A549 (cell line): ENCODE measurements around the gene DLG4. TPM values are rescaled to one million over a fixed set of nuclear protein-coding genes. Genes with fewer than 3 reads are reported as not detected.

Experiments used
- ATAC-seq, 2 experiments: fragments of 200-7000 bp in 1 of 2; fragments of >200 bp in 1 of 2; cut with Nextera tagmentation in 1 of 2; cut with Tn5 transposase in 1 of 2; 3 replicates each; pipeline versions ENCODE4 v1.8.0 to v1.9.1; 2018 to 2020; ENCODE audit warnings: mild to moderate bottlenecking in 1 of 2, moderate library complexity in 1 of 2
- CTCF ChIA-PET: fragments of 300-600 bp; sonication (Branson Sonifier 250); formaldehyde crosslinking; extraction: SDS; loops from one replicate; lab custom pipeline; 2021; ENCODE audit warnings: antibody characterized with exemption, inconsistent platforms; lab: Yijun Ruan, JAX
- POLR2A ChIA-PET: fragments of 350-600 bp; formaldehyde crosslinking; extraction: SDS; loops from one replicate; lab custom pipeline; 2021; ENCODE audit warnings: antibody characterized with exemption, inconsistent platforms; lab: Yijun Ruan, JAX
- DNase-seq, 2 experiments: peaks; one replicate each; pipeline versions ENCODE4 v3.0.0 to v3.0.0-alpha.2; 2011 to 2016; ENCODE audit warnings: low read depth in 1 of 2, low spot score in 1 of 2
- FAIRE-seq: peaks from 2 replicates; lab custom pipeline; 2011; peaks lifted over from hg19 to GRCh38; lab: Jason Lieb, UNC
- H3K27ac ChIP-seq, 2 experiments: fragments of >200 bp; sonication (Bioruptor Twin); formaldehyde crosslinking; 3 replicates each; pipeline ENCODE4 v1.5.1; 2016 to 2017
- H3K4me1 ChIP-seq: fragments of >200 bp; sonication (Bioruptor Twin); formaldehyde crosslinking; 3 replicates; pipeline ENCODE4 v1.6.1; 2016
- H3K4me2 ChIP-seq: fragments of >200 bp; sonication (Bioruptor Twin); formaldehyde crosslinking; 3 replicates; pipeline ENCODE4 v1.6.1; 2016
- H3K4me3 ChIP-seq: fragments of >200 bp; sonication (Bioruptor Twin); formaldehyde crosslinking; 3 replicates; pipeline ENCODE4 v1.5.1; 2016
- H3K9me3 ChIP-seq: fragments of >200 bp; sonication (Bioruptor Twin); formaldehyde crosslinking; 3 replicates; pipeline ENCODE4 v1.6.1; 2016
- CTCF ChIP-seq: fragments of >200 bp; sonication (Bioruptor Twin); formaldehyde crosslinking; IDR thresholded peaks from 3 replicates; pipeline ENCODE4 v1.5.1; 2016
- EHMT2 ChIP-seq: fragments of 200-600 bp; sonication (generic); IDR thresholded peaks from 2 replicates; pipeline ENCODE4 v1.6.1; 2016; ENCODE audit warnings: antibody characterized with exemption, low read depth, mild to moderate bottlenecking, moderate library complexity
- ELK1 ChIP-seq: fragments of 150-350 bp; IDR thresholded peaks from 2 replicates; pipeline ENCODE4 v1.6.1; 2014; ENCODE audit warnings: low read depth, mild to moderate bottlenecking, low read length
- EP300 ChIP-seq, 2 experiments: fragments of >200 bp; sonication (Bioruptor Twin); formaldehyde crosslinking; IDR thresholded peaks; 2 replicates in 1 of 2; 3 replicates in 1 of 2; pipeline ENCODE4 v1.6.1; 2016 to 2017
- ESRRA ChIP-seq: fragments of 150-350 bp; IDR thresholded peaks from 2 replicates; pipeline ENCODE4 v1.6.1; 2014; ENCODE audit warnings: mild to moderate bottlenecking, low read length, borderline replicate concordance
- FOSB ChIP-seq: fragments of 250-450 bp; sonication (Bioruptor Pico); IDR thresholded peaks from 2 replicates; pipeline ENCODE4 v1.5.0; 2020; ENCODE audit warnings: mild to moderate bottlenecking, moderate library complexity
- FOSL2 ChIP-seq, 2 experiments: fragments of 450-650 bp in 1 of 2; fragments of >200 bp in 1 of 2; sonication (Bioruptor Twin) in 1 of 2; formaldehyde crosslinking; IDR thresholded peaks; 2 replicates each; pipeline versions ENCODE4 v1.5.0 to v1.6.1; 2016 to 2020; ENCODE audit warnings: mild to moderate bottlenecking in 1 of 2, moderate library complexity in 1 of 2
- FOXS1 ChIP-seq: fragments of 250-450 bp; sonication (Bioruptor Pico); IDR thresholded peaks from 2 replicates; pipeline ENCODE4 v1.5.0; 2020; ENCODE audit warnings: mild to moderate bottlenecking, moderate library complexity
- GATA3 ChIP-seq: IDR thresholded peaks from 2 replicates; pipeline ENCODE4 v1.6.1; 2012; ENCODE audit warnings: borderline replicate concordance
- HDAC2 ChIP-seq: fragments of 200-600 bp; sonication (generic); IDR thresholded peaks from 2 replicates; pipeline ENCODE4 v1.6.1; 2016
- HEYL ChIP-seq: fragments of 250-450 bp; sonication (Bioruptor Pico); IDR thresholded peaks from 2 replicates; pipeline ENCODE4 v1.8.0; 2021; ENCODE audit warnings: mild to moderate bottlenecking, moderate library complexity
- HOXB13 ChIP-seq: fragments of 250-450 bp; sonication (Bioruptor Pico); IDR thresholded peaks from 2 replicates; pipeline ENCODE4 v1.5.0; 2020; ENCODE audit warnings: low read depth, mild to moderate bottlenecking, moderate library complexity
- HOXB5 ChIP-seq: fragments of 250-450 bp; sonication (Bioruptor Pico); IDR thresholded peaks from 2 replicates; pipeline ENCODE4 v1.5.0; 2020; ENCODE audit warnings: mild to moderate bottlenecking, moderate library complexity
- KDM5A ChIP-seq: fragments of 200-600 bp; sonication (generic); IDR thresholded peaks from 2 replicates; pipeline ENCODE4 v1.6.1; 2016; ENCODE audit warnings: antibody characterized with exemption, mild to moderate bottlenecking
- MYC ChIP-seq: IDR thresholded peaks from 2 replicates; pipeline ENCODE4 v1.6.1; 2012; ENCODE audit warnings: mild to moderate bottlenecking, inconsistent platforms, low read length, improper control_type of control experiment, borderline replicate concordance
- RCOR1 ChIP-seq: fragments of 150-350 bp; IDR thresholded peaks from 2 replicates; pipeline ENCODE4 v1.6.1; 2014; ENCODE audit warnings: antibody characterized with exemption, low read length, low read depth
- RNF2 ChIP-seq: fragments of 200-600 bp; sonication (generic); IDR thresholded peaks from 2 replicates; pipeline ENCODE4 v1.6.1; 2016; ENCODE audit warnings: low read depth, mild to moderate bottlenecking, antibody characterized with exemption, moderate library complexity, borderline replicate concordance
- ZFP36 ChIP-seq: fragments of 450-650 bp; IDR thresholded peaks from 2 replicates; pipeline ENCODE4 v1.6.1; 2014; ENCODE audit warnings: borderline replicate concordance; ENCODE audit not compliant: partially characterized antibody
- WGBS: methylation state at CpG from one replicate; pipeline ENCODE4 v1.1.6; 2017; ENCODE audit errors: missing lambda C conversion rate; 5-methylcytosine and 5-hydroxymethylcytosine counted together
- polyA plus RNA-seq, 4 experiments: library from polyadenylated mRNA; depleted of rRNA in 3 of 4; stranded (reverse); fragments of >200 nt; fragmentation: RNase III in 1 of 4; extraction: RNeasy Plus Mini Kit Qiagen cat#74134 plus additional on column Dnase treatment in 1 of 4; gene quantifications; 2 replicates in 3 of 4; 3 replicates in 1 of 4; pipeline ENCODE4 v1.2.3, GENCODE V29; 2011 to 2017
- TF ChIP-seq, protein P1 (sequence below): IDR thresholded peaks from 2 replicates; pipeline ENCODE4 v1.6.1; 2012
- TF ChIP-seq, protein P2 (sequence below): fragments of >200 bp; sonication (Bioruptor Twin); formaldehyde crosslinking; IDR thresholded peaks from 2 replicates; pipeline ENCODE4 v1.6.1; 2016
- TF ChIP-seq, protein P3 (sequence below): fragments of >200 bp; sonication (Bioruptor Twin); formaldehyde crosslinking; IDR thresholded peaks from 3 replicates; pipeline ENCODE4 v1.6.1; 2016

Gene DLG4
- polyA plus RNA-seq, 2 of the 4 experiments (the other 2 are of a cell fraction), result 8.3 to 21.3 TPM

DNA sequence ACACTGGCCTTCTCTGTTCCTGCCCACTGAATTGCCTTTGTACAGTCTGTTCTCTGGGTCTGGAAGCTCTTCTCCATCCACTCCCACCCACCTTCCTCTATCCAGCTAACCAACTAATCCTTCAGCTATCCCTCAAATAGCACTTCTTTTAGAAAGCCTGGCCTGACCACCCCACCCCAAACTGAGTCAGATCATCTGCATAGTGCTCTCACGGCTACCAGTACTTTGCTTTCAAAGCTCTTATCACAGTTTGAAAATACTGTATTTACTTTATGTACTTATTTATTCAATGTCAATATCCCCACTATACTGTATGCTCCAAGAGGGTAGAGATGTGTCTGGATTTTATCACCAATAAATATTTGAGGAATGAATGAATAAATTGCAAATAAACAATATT, 47.1 kb upstream of the DLG4 start:
- ChIA-PET CTCF (interaction anchor here (0.7 to 4.6 kb wide), 9 partner anchors 10 to 376 kb away, joined by 3 to 52 read pairs (median 6); partner anchors contain the start of gene SLC2A4), POLR2A (no interaction called here)
- FAIRE-seq, result no peak
- peaks cover 46% of the 10 kb centered on the region for H3K4me1 ChIP-seq
- no peaks in the 10 kb centered on the region for H3K9me3 ChIP-seq
- peak; percentile 40 to 62; a peak in 3 of 6 replicates for ATAC-seq
- peak overlapping the region; percentile 43 to 83; a peak in 2 of 6 replicates for H3K27ac ChIP-seq
- DNase-seq, result peak in 1 of 2 experiments; percentile 71
- peak overlapping the region; percentile 36; the same call in 2 of the 3 replicates for H3K4me2 ChIP-seq
- 0% methylated on average over 1 of the region's 1 CpG for WGBS
- H3K4me3 ChIP-seq, result no peak overlapping the region
- peak; percentile 65; the same call in 1 of the 2 replicates for TF ChIP-seq GATA3
- no peak for TF ChIP-seq HOXB5
- TF ChIP-seq RNF2, result no peak
- no peak for TF ChIP-seq FOSL2 (IDR thresholded peaks at IDR 0.05)
- TF ChIP-seq FOSL2 (CRISPR knock-in tag; IDR thresholded peaks at IDR 0.05), result peak; percentile 31; the same call in 1 of the 2 replicates
- TF ChIP-seq ZFP36, result peak; percentile 25

- Histone ChIP-seq H3K27ac (peak overlapping the region; percentile 73 to 83), H3K4me1 (peaks cover 61% of the 10 kb centered on the region), H3K4me2 (peak overlapping the region; percentile 79), H3K9me3 (no peaks in the 10 kb centered on the region), H3K4me3 (no peak overlapping the region)
- WGBS, result 74% methylated on average over 4 of the region's 4 CpGs
- no peak for FAIRE-seq
- ChIA-PET CTCF (interaction anchor here (1.1 to 4.6 kb wide), 6 partner anchors 9 to 218 kb away, joined by 3 to 52 read pairs (median 6); partner anchors contain the start of gene SLC2A4), POLR2A (interaction anchor here (0.8 kb wide), 1 partner anchor 44 kb away, joined by 4 read pairs; the partner anchor contains the start of gene DLG4)
- ATAC-seq, result peak in 1 of 2 experiments; percentile 7; a peak in 2 of 6 replicates
- TF ChIP-seq, protein P1, sequence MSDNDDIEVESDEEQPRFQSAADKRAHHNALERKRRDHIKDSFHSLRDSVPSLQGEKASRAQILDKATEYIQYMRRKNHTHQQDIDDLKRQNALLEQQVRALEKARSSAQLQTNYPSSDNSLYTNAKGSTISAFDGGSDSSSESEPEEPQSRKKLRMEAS, result no peak
- TF ChIP-seq MYC (no peak), HDAC2 (no peak), EHMT2 (no peak), ELK1 (no peak), KDM5A (no peak), RCOR1 (no peak), HOXB13 (CRISPR knock-in tag) (no peak), ESRRA (no peak), EP300 (IDR thresholded peaks at IDR 0.05) (no peak), FOSB (no peak), FOXS1 (CRISPR knock-in tag) (no peak)
- TF ChIP-seq, protein P2, sequence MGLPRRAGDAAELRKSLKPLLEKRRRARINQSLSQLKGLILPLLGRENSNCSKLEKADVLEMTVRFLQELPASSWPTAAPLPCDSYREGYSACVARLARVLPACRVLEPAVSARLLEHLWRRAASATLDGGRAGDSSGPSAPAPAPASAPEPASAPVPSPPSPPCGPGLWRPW, result no peak
- TF ChIP-seq, protein P3, sequence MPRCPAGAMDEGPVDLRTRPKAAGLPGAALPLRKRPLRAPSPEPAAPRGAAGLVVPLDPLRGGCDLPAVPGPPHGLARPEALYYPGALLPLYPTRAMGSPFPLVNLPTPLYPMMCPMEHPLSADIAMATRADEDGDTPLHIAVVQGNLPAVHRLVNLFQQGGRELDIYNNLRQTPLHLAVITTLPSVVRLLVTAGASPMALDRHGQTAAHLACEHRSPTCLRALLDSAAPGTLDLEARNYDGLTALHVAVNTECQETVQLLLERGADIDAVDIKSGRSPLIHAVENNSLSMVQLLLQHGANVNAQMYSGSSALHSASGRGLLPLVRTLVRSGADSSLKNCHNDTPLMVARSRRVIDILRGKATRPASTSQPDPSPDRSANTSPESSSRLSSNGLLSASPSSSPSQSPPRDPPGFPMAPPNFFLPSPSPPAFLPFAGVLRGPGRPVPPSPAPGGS, result no peak
- no peak for DNase-seq
Observed at GRCh38 chr17:7263801-7264078, 44.1 kb upstream of the DLG4 start.

DNA sequence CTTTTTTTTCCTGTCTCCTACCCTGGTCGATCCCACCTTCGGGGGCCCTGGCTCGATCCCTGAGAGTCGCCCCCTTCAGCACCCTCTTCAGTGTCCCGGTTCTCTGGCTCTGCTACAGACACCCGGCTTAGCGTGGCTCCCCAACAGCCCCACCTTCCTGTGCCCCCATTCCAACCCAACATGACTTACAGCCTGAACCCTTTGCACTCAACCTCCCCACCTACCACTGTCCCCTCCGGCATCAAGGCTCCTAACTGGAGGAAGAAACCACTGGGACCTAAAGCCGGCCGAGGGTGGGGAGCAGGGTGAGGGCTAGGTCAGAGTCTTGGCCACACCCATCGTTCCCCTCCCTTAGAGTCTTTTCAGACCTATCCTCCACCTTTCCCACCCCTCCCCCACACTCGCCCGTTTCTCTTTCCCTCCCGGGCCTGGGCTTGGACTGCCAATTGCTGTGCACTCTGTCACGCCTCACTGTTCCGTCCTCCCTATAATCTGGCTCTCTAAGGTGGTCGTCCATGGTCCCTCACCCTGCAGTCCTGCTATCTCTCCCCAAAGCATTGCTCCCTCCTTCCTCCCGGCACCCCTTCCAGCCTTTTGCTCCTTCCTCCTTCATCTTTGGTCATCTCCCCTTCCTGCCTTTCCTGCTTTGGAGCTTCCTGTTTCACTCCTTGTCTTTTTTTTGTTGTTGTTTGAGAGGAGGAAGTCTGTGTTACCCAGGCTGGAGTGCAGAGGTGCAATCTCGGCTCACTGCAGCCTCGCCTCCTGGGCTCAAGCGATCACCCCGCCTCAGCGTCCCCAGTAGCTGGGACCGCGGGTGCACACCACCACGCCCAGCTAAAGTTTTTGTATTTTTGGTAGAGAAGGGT, 43.5 kb upstream of the DLG4 start:
- FAIRE-seq, result no peak
- POLR2A ChIA-PET, result interaction anchor here (0.8 kb wide), 1 partner anchor 44 kb away, joined by 4 read pairs; the partner anchor contains the start of gene DLG4

More for the DNA sequence above, 43.5 kb upstream of the DLG4 start:
- H3K4me3 ChIP-seq, result no peak overlapping the region
- H3K27ac ChIP-seq, result peak overlapping the region; percentile 73 to 83
- no peak for TF ChIP-seq HEYL (CRISPR knock-in tag)
- TF ChIP-seq CTCF, result no peak
- no peak for TF ChIP-seq KDM5A
- TF ChIP-seq, protein P1, result no peak
- no peak for TF ChIP-seq HDAC2
- H3K4me2 ChIP-seq, result peak overlapping the region; percentile 79
- peak; percentile 20 to 22; a peak in 4 of 6 replicates for ATAC-seq
- CTCF ChIA-PET, result interaction anchor here (1.1 to 4.3 kb wide), 5 partner anchors 9 to 217 kb away, joined by 3 to 52 read pairs (median 4); partner anchors contain the start of gene SLC2A4
- 65% methylated on average over 26 of the region's 26 CpGs for WGBS
- DNase-seq, result peak in 1 of 2 experiments; percentile 46
- H3K9me3 ChIP-seq, result no peaks in the 10 kb centered on the region
- peaks cover 65% of the 10 kb centered on the region for H3K4me1 ChIP-seq
